Activated gamma-delta T cell treated with Interleukin-2 at 50 U/mL for 16 hours (primary cell): ENCODE measurements around the gene TARP.
"Not testable (repeated sequence)": the region's sequence is repeated elsewhere in the genome, so short reads cannot be mapped to it uniquely, and the experiment has no call there.

Experiments
- DNase-seq: peaks from one replicate; pipeline ENCODE4 v3.0.0-alpha.2; 2020

TARP gene

GRCh38 chr7:38259157-38259556 lies 14.3 kb downstream of the TARP start:
- DNase-seq = not testable (repeated sequence)

GRCh38 chr7:38257350-38257677 lies 16.1 kb downstream of the TARP start:
- no peak for DNase-seq

GRCh38 chr7:38249849-38250248 lies 23.6 kb downstream of the TARP start:
- not testable (repeated sequence) for DNase-seq

- DNase-seq = no peak
These were observed 25.3 kb downstream of the TARP start for GRCh38 chr7:38248069-38248567.

- peak; percentile 38 for DNase-seq
These were observed 27.9 kb downstream of the TARP start for GRCh38 chr7:38245409-38245977.

- no peak for DNase-seq
These were observed 28.9 kb downstream of the TARP start for GRCh38 chr7:38244516-38244915.

- DNase-seq = not testable (repeated sequence)
These were observed 30.1 kb downstream of the TARP start for GRCh38 chr7:38243345-38243744.

GRCh38 chr7:38242814-38243213 lies 30.6 kb downstream of the TARP start:
- DNase-seq = no peak

- no peak for DNase-seq
These were observed 32.4 kb downstream of the TARP start for GRCh38 chr7:38241071-38241470.

- not testable (repeated sequence) for DNase-seq
These were observed 34.3 kb downstream of the TARP start for GRCh38 chr7:38239129-38239528.

GRCh38 chr7:38235606-38236005 lies 37.8 kb downstream of the TARP start:
- no peak for DNase-seq

GRCh38 chr7:38234759-38235158 lies 38.7 kb downstream of the TARP start:
- not testable (repeated sequence) for DNase-seq

GRCh38 chr7:38232502-38233366 lies 40.7 kb downstream of the TARP start:
- DNase-seq = peak; percentile 87

- no peak for DNase-seq
These were observed 43.4 kb downstream of the TARP start for GRCh38 chr7:38229884-38230642.

GRCh38 chr7:38229386-38229785 lies 44.0 kb downstream of the TARP start:
- peak; percentile 47 for DNase-seq

- no peak for DNase-seq
These were observed 49.0 kb downstream of the TARP start for GRCh38 chr7:38224392-38224791.

GRCh38 chr7:38223306-38223705 lies 50.1 kb downstream of the TARP start:
- no peak for DNase-seq

- DNase-seq = no peak
These were observed 50.8 kb downstream of the TARP start for GRCh38 chr7:38222481-38223096.

GRCh38 chr7:38220452-38220851 lies 53.0 kb downstream of the TARP start:
- no peak for DNase-seq

- DNase-seq = no peak
These were observed 55.8 kb downstream of the TARP start for GRCh38 chr7:38217672-38218071.

GRCh38 chr7:38215735-38216670 lies 57.4 kb downstream of the TARP start:
- peak; percentile 81 for DNase-seq

- DNase-seq = no peak
These were observed 58.3 kb downstream of the TARP start for GRCh38 chr7:38215115-38215514.
